ENCODE data around the gene NEDD9. TPM values are rescaled to one million over a fixed set of nuclear protein-coding genes. Genes with fewer than 3 reads are reported as not detected.

The NEDD9 gene
- total RNA-seq, 1 donor from 2014 or later = 10.3 TPM

DNA sequence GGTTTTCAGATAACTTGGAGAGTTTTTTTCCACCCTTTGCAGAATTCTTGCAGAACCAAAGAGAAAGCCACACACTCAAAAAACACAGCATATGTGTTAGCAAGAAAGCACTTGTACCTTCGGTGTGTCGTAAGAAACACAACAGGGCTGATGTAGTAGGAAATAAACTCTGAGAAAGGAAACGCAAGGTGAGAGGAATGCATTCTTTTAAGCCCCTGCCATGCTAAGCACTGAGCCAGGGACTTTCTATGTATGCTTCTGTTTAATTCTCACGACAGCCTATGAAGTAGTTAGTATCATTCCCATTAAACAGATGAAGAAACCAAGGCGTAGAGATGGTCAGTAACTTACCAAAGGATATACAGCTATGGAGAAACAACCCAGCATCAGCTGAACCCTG lies 23.1 kb downstream of the NEDD9 start:
- Mint-ChIP-seq H3K4me3 (ENCODE audit: unreplicated experiment) (no peak overlapping the region), H3K36me3 (ENCODE audit: unreplicated experiment) (peaks cover 8% of the 10 kb centered on the region), H3K4me1 (ENCODE audit: unreplicated experiment) (peaks cover 66% of the 10 kb centered on the region), H3K27ac (ENCODE audit: unreplicated experiment) (peak overlapping the region; percentile 67), H3K9me3 (ENCODE audit: unreplicated experiment) (no peaks in the 10 kb centered on the region), H3K27me3 (ENCODE audit: unreplicated experiment) (no peaks in the 10 kb centered on the region)
- TF ChIP-seq, protein P1, sequence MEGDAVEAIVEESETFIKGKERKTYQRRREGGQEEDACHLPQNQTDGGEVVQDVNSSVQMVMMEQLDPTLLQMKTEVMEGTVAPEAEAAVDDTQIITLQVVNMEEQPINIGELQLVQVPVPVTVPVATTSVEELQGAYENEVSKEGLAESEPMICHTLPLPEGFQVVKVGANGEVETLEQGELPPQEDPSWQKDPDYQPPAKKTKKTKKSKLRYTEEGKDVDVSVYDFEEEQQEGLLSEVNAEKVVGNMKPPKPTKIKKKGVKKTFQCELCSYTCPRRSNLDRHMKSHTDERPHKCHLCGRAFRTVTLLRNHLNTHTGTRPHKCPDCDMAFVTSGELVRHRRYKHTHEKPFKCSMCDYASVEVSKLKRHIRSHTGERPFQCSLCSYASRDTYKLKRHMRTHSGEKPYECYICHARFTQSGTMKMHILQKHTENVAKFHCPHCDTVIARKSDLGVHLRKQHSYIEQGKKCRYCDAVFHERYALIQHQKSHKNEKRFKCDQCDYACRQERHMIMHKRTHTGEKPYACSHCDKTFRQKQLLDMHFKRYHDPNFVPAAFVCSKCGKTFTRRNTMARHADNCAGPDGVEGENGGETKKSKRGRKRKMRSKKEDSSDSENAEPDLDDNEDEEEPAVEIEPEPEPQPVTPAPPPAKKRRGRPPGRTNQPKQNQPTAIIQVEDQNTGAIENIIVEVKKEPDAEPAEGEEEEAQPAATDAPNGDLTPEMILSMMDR (IDR thresholded peaks at IDR 0.05) = no peak
- DNase-seq (ENCODE audit: extremely low spot score, unreplicated experiment) = no peak

DNA sequence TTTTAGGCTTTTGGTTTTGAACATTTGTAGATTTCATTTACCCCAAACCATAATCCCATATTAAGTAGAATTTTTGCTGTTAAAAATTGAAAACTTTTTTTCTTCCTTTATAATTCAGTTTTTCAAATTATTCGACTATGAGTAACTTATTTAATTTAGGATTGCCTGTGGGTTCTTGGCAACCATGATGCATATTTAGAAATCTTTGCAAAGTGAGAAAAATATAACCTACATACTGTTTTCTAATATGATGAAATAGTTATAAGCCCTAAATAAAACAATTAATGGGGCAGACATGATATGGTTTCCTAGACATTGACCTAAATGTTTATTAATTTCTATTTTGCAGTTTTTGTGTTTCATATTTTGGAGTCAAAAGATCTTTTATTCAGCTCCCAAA lies 23.6 kb downstream of the NEDD9 start:
- Mint-ChIP-seq H3K9me3 (ENCODE audit: unreplicated experiment) (no peaks in the 10 kb centered on the region), H3K27ac (ENCODE audit: unreplicated experiment) (peak overlapping the region; percentile 95), H3K36me3 (ENCODE audit: unreplicated experiment) (peaks cover 8% of the 10 kb centered on the region), H3K4me1 (ENCODE audit: unreplicated experiment) (peaks cover 67% of the 10 kb centered on the region), H3K27me3 (ENCODE audit: unreplicated experiment) (no peaks in the 10 kb centered on the region), H3K4me3 (ENCODE audit: unreplicated experiment) (no peak overlapping the region)
- TF ChIP-seq, protein P1 (IDR thresholded peaks at IDR 0.05) = no peak
- no peak for DNase-seq (ENCODE audit: extremely low spot score, unreplicated experiment)

DNA sequence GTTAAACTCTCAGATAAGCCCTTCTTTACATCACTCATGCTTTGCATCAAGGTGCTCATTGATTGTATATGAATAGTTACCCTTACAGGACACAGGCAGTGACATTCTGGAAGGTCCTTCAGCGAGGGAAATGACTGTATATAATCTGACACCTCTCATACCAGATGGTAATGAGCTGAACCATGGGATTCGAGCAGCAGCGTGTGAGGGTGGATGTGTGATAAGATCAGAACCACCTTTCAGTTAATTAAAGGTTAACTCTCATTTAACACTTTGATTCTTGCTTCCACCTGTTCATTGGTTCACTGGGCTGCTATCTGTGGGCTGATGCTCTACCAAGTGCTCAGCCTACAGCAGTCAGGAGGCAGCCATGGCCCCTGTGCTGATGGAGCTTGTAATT lies 24.2 kb downstream of the NEDD9 start:
- Mint-ChIP-seq H3K27me3 (ENCODE audit: unreplicated experiment) (no peaks in the 10 kb centered on the region), H3K9me3 (ENCODE audit: unreplicated experiment) (no peaks in the 10 kb centered on the region), H3K36me3 (ENCODE audit: unreplicated experiment) (peaks cover 8% of the 10 kb centered on the region), H3K27ac (ENCODE audit: unreplicated experiment) (peak overlapping the region; percentile 95), H3K4me3 (ENCODE audit: unreplicated experiment) (no peak overlapping the region), H3K4me1 (ENCODE audit: unreplicated experiment) (peaks cover 73% of the 10 kb centered on the region)
- DNase-seq (ENCODE audit: extremely low spot score, unreplicated experiment) = no peak
- TF ChIP-seq, protein P1 (IDR thresholded peaks at IDR 0.05) = no peak

DNA sequence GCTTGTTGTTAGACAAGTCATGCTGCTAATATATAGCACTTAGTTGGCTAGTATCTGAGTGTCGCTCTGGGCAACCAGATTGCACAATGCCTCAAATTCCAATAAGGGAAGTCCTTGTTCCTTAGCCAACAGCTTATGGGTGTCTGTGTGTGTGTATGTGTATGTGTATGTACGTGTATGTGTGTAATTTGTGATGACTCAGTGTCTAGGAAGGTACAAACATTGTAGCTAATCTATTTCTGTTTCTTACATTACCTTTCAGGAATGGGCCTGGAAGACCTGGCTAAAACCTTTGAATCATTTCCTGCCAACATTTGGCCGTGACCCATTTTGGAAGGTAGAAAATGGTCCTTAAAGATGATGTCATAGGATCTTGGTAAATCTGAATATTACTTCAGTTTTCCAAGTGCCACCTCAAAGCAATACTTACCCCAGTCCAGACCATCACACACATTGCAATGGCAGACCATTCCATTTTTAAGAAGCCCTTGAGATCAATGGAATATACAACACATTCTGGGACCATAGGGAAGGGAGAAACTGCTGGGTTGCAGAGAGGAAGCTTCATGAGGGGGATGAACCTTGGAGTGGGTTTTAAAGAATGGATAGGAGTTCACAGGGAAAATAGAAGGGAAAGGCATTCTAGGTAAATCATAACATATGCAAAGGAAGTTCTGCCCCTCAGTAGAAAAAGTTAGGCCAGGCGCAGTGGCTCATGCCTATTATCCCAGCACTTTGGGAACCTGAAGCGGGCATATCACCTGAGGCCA lies 25.1 kb downstream of the NEDD9 start:
- DNase-seq (ENCODE audit: extremely low spot score, unreplicated experiment) = no peak
- Mint-ChIP-seq H3K4me1 (ENCODE audit: unreplicated experiment) (peaks cover 74% of the 10 kb centered on the region), H3K9me3 (ENCODE audit: unreplicated experiment) (no peaks in the 10 kb centered on the region), H3K4me3 (ENCODE audit: unreplicated experiment) (no peak overlapping the region), H3K36me3 (ENCODE audit: unreplicated experiment) (peaks cover 6% of the 10 kb centered on the region), H3K27me3 (ENCODE audit: unreplicated experiment) (no peaks in the 10 kb centered on the region), H3K27ac (ENCODE audit: unreplicated experiment) (peak overlapping the region; percentile 95)
- TF ChIP-seq, protein P1 (IDR thresholded peaks at IDR 0.05) = no peak

DNA sequence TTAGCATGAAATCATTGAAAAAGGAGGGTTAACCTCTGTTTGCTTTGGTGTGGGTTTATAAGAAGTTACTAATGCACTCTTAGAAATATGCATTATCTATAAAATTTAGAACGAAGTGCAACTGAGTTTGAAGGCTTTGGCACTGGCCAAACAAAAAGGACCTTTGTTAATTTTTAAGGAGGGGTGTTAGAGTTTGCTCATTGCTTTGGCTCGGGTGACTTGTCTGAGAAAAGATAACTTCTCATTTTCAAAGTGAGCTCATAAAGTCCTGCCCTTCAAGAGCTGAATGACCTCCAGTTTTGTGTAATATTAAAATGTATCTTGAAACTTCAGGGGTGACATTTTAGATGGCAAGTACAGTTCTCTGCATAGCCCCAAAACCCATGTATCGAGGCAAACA lies 25.9 kb downstream of the NEDD9 start:
- no peak for DNase-seq (ENCODE audit: extremely low spot score, unreplicated experiment)
- TF ChIP-seq, protein P1 (IDR thresholded peaks at IDR 0.05) = no peak
- Mint-ChIP-seq H3K36me3 (ENCODE audit: unreplicated experiment) (peaks cover 6% of the 10 kb centered on the region), H3K4me3 (ENCODE audit: unreplicated experiment) (no peak overlapping the region), H3K27ac (ENCODE audit: unreplicated experiment) (peak overlapping the region; percentile 95), H3K27me3 (ENCODE audit: unreplicated experiment) (no peaks in the 10 kb centered on the region), H3K9me3 (ENCODE audit: unreplicated experiment) (no peaks in the 10 kb centered on the region), H3K4me1 (ENCODE audit: unreplicated experiment) (peaks cover 73% of the 10 kb centered on the region)

All from osteocyte (in vitro differentiated cells).